Dendritic cell treated with granulocyte-macrophage colony-stimulating factor and Interleukin-4, amounts not matched to agents 40 ng/mL and 50 ng/mL, for 4 days (primary cell): Measurements from ENCODE around the gene DNAH10.

Experiments used
- H3K27ac Mint-ChIP-seq: one replicate; pipeline ENCODE4 v1.8.0; 2022; ENCODE audit warnings: mild to moderate bottlenecking, mixed read lengths
- H3K27me3 Mint-ChIP-seq: one replicate; pipeline ENCODE4 v1.8.0; 2022; ENCODE audit warnings: mild to moderate bottlenecking, mixed read lengths
- H3K36me3 Mint-ChIP-seq: one replicate; pipeline ENCODE4 v1.8.0; 2022; ENCODE audit warnings: low read depth, mixed read lengths
- H3K4me1 Mint-ChIP-seq: one replicate; pipeline ENCODE4 v1.8.0; 2022; ENCODE audit warnings: low read depth, mixed read lengths
- H3K4me3 Mint-ChIP-seq: one replicate; pipeline ENCODE4 v1.8.0; 2022; ENCODE audit warnings: mild to moderate bottlenecking, moderate library complexity, mixed read lengths
- H3K9me3 Mint-ChIP-seq: one replicate; pipeline ENCODE4 v1.8.0; 2022; ENCODE audit warnings: mixed read lengths
- intact Hi-C: fragments of 100-400 bp; cut with micrococcal nuclease; formaldehyde crosslinking; loops from one replicate; pipeline ENCODE4 v1.15.0; 2022

The DNAH10 gene

GRCh38 chr12:123847876-123848275 is 85.8 kb downstream of the DNAH10 start:
- H3K36me3 Mint-ChIP-seq: no peaks in the 10 kb centered on the region

GRCh38 chr12:123849517-123849916 is 87.4 kb downstream of the DNAH10 start:
- no peaks in the 10 kb centered on the region for H3K4me1 Mint-ChIP-seq

More at GRCh38 chr12:123847876-123848275, 85.8 kb downstream of the DNAH10 start:
- intact Hi-C loops: no loop called here
- no peaks in the 10 kb centered on the region for H3K4me1 Mint-ChIP-seq
- no peaks in the 10 kb centered on the region for H3K9me3 Mint-ChIP-seq
- no peak overlapping the region for H3K4me3 Mint-ChIP-seq
- H3K27me3 Mint-ChIP-seq: no peaks in the 10 kb centered on the region
- no peak overlapping the region for H3K27ac Mint-ChIP-seq

GRCh38 chr12:123850246-123851134 is 88.4 kb downstream of the DNAH10 start:
- Mint-ChIP-seq H3K27me3 (no peaks in the 10 kb centered on the region), H3K4me1 (no peaks in the 10 kb centered on the region), H3K4me3 (no peak overlapping the region), H3K9me3 (no peaks in the 10 kb centered on the region), H3K36me3 (no peaks in the 10 kb centered on the region), H3K27ac (no peak overlapping the region)
- intact Hi-C loops: no loop called here

More at GRCh38 chr12:123849517-123849916, 87.4 kb downstream of the DNAH10 start:
- intact Hi-C loops: no loop called here
- H3K36me3 Mint-ChIP-seq: no peaks in the 10 kb centered on the region
- H3K27ac Mint-ChIP-seq: no peak overlapping the region
- no peak overlapping the region for H3K4me3 Mint-ChIP-seq
- no peaks in the 10 kb centered on the region for H3K9me3 Mint-ChIP-seq
- no peaks in the 10 kb centered on the region for H3K27me3 Mint-ChIP-seq

- intact Hi-C loops: no loop called here
- Mint-ChIP-seq H3K27me3 (no peaks in the 10 kb centered on the region), H3K4me1 (no peaks in the 10 kb centered on the region), H3K36me3 (no peaks in the 10 kb centered on the region), H3K9me3 (no peaks in the 10 kb centered on the region), H3K27ac (no peak overlapping the region), H3K4me3 (no peak overlapping the region)
These were observed 91.4 kb downstream of the DNAH10 start for GRCh38 chr12:123853396-123854070.

GRCh38 chr12:123854232-123854631 is 92.1 kb downstream of the DNAH10 start:
- H3K4me1 Mint-ChIP-seq: no peaks in the 10 kb centered on the region
- no peaks in the 10 kb centered on the region for H3K36me3 Mint-ChIP-seq
- no peak overlapping the region for H3K4me3 Mint-ChIP-seq
- intact Hi-C loops: no loop called here
- no peaks in the 10 kb centered on the region for H3K27me3 Mint-ChIP-seq
- no peaks in the 10 kb centered on the region for H3K9me3 Mint-ChIP-seq
- no peak overlapping the region for H3K27ac Mint-ChIP-seq

GRCh38 chr12:123854918-123855317 is 92.8 kb downstream of the DNAH10 start:
- H3K9me3 Mint-ChIP-seq: no peaks in the 10 kb centered on the region
- no peaks in the 10 kb centered on the region for H3K27me3 Mint-ChIP-seq
- intact Hi-C loops: no loop called here
- H3K36me3 Mint-ChIP-seq: no peaks in the 10 kb centered on the region
- H3K4me1 Mint-ChIP-seq: no peaks in the 10 kb centered on the region
- H3K4me3 Mint-ChIP-seq: no peak overlapping the region
- H3K27ac Mint-ChIP-seq: no peak overlapping the region

- no peaks in the 10 kb centered on the region for H3K27me3 Mint-ChIP-seq
- no peaks in the 10 kb centered on the region for H3K9me3 Mint-ChIP-seq
- intact Hi-C loops: no loop called here
- no peak overlapping the region for H3K4me3 Mint-ChIP-seq
- no peaks in the 10 kb centered on the region for H3K4me1 Mint-ChIP-seq
- no peaks in the 10 kb centered on the region for H3K36me3 Mint-ChIP-seq
- no peak overlapping the region for H3K27ac Mint-ChIP-seq
These were observed 94.6 kb downstream of the DNAH10 start for GRCh38 chr12:123856681-123857080.

GRCh38 chr12:123858176-123858575 is 96.1 kb downstream of the DNAH10 start:
- intact Hi-C loops: no loop called here
- H3K27ac Mint-ChIP-seq: no peak overlapping the region
- H3K36me3 Mint-ChIP-seq: no peaks in the 10 kb centered on the region
- H3K4me1 Mint-ChIP-seq: no peaks in the 10 kb centered on the region
- H3K27me3 Mint-ChIP-seq: no peaks in the 10 kb centered on the region
- no peak overlapping the region for H3K4me3 Mint-ChIP-seq
- no peaks in the 10 kb centered on the region for H3K9me3 Mint-ChIP-seq

- Mint-ChIP-seq H3K9me3 (no peaks in the 10 kb centered on the region), H3K27me3 (no peaks in the 10 kb centered on the region), H3K4me1 (no peaks in the 10 kb centered on the region), H3K4me3 (no peak overlapping the region), H3K27ac (no peak overlapping the region), H3K36me3 (no peaks in the 10 kb centered on the region)
- intact Hi-C loops: no loop called here
These were observed 96.9 kb downstream of the DNAH10 start for GRCh38 chr12:123859035-123859434.

GRCh38 chr12:123860377-123860776 is 98.3 kb downstream of the DNAH10 start:
- Mint-ChIP-seq H3K27ac (no peak overlapping the region), H3K27me3 (no peaks in the 10 kb centered on the region), H3K9me3 (no peaks in the 10 kb centered on the region), H3K36me3 (no peaks in the 10 kb centered on the region), H3K4me3 (no peak overlapping the region), H3K4me1 (no peaks in the 10 kb centered on the region)
- intact Hi-C loops: no loop called here

- no peak overlapping the region for H3K4me3 Mint-ChIP-seq
- no peak overlapping the region for H3K27ac Mint-ChIP-seq
- no peaks in the 10 kb centered on the region for H3K9me3 Mint-ChIP-seq
- no peaks in the 10 kb centered on the region for H3K36me3 Mint-ChIP-seq
- intact Hi-C loops: no loop called here
- H3K27me3 Mint-ChIP-seq: no peaks in the 10 kb centered on the region
- no peaks in the 10 kb centered on the region for H3K4me1 Mint-ChIP-seq
These were observed 99.3 kb downstream of the DNAH10 start for GRCh38 chr12:123861392-123861791.

- H3K4me3 Mint-ChIP-seq: no peak overlapping the region
- no peaks in the 10 kb centered on the region for H3K36me3 Mint-ChIP-seq
- H3K27me3 Mint-ChIP-seq: peaks cover 12% of the 10 kb centered on the region
- H3K9me3 Mint-ChIP-seq: no peaks in the 10 kb centered on the region
- H3K27ac Mint-ChIP-seq: no peak overlapping the region
- intact Hi-C loops: no loop called here
- no peaks in the 10 kb centered on the region for H3K4me1 Mint-ChIP-seq
These were observed 105.0 kb downstream of the DNAH10 start for GRCh38 chr12:123867141-123867540.

GRCh38 chr12:123868791-123869190 is 106.7 kb downstream of the DNAH10 start:
- H3K4me1 Mint-ChIP-seq: peaks cover 6% of the 10 kb centered on the region
- H3K27me3 Mint-ChIP-seq: peaks cover 12% of the 10 kb centered on the region
- H3K36me3 Mint-ChIP-seq: no peaks in the 10 kb centered on the region
- intact Hi-C loops: no loop called here
- H3K9me3 Mint-ChIP-seq: no peaks in the 10 kb centered on the region
- no peak overlapping the region for H3K4me3 Mint-ChIP-seq
- no peak overlapping the region for H3K27ac Mint-ChIP-seq

GRCh38 chr12:123873793-123874192 is 111.7 kb downstream of the DNAH10 start:
- Mint-ChIP-seq H3K27me3 (peaks cover 6% of the 10 kb centered on the region), H3K36me3 (no peaks in the 10 kb centered on the region), H3K9me3 (no peaks in the 10 kb centered on the region), H3K27ac (no peak overlapping the region), H3K4me3 (no peak overlapping the region), H3K4me1 (peaks cover 19% of the 10 kb centered on the region)
- intact Hi-C loops: no loop called here
